ENCODE data around the gene DNPH1. TPM values are rescaled to one million over a fixed set of nuclear protein-coding genes. Genes with fewer than 3 reads are reported as not detected.

DNPH1 gene
- total and polyA plus RNA-seq, 10 of the 15 experiments (the other 5 are each of a cell fraction or from before 2014, with no cell fraction given) = 7.0 to 136 (median 67.7) TPM

DNA sequence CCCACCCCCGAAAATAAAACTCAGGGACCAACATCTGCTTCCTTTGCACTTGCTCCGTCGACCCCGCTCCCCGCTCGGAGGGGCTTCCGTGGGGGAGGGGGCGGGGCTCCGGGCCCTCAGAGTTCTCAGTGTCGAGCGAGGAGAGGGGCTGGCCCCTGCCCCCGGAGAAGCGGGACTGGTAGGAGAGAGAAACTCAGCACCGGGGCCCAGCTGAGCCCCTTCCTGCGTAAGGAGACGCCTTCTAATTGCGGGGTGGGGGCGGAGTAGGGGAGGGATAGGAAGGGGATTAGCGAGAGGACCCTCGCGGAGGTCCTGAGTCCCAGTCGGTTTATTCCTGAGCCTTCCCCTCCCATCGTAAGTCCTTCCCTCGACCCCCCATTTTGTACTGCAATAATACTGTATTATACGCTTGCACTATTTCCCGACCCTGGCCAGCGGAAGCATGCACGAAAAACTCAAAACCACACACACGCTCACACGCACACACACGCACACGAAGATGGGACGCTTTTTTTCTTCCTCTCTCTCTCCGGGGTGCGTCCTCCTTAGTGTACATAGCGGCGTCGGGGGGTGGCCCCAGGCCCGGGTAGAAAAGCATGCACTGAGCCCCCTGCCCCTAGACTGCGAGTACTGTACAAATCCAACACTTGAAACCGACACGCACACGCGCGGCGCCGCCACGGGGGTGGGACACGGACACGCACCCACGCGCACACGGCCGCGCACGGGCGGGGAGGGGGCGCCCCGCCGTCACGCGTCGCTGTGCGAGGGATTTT is 46.7 kb upstream of the DNPH1 start (continued):
- TF ChIP-seq, protein P1, sequence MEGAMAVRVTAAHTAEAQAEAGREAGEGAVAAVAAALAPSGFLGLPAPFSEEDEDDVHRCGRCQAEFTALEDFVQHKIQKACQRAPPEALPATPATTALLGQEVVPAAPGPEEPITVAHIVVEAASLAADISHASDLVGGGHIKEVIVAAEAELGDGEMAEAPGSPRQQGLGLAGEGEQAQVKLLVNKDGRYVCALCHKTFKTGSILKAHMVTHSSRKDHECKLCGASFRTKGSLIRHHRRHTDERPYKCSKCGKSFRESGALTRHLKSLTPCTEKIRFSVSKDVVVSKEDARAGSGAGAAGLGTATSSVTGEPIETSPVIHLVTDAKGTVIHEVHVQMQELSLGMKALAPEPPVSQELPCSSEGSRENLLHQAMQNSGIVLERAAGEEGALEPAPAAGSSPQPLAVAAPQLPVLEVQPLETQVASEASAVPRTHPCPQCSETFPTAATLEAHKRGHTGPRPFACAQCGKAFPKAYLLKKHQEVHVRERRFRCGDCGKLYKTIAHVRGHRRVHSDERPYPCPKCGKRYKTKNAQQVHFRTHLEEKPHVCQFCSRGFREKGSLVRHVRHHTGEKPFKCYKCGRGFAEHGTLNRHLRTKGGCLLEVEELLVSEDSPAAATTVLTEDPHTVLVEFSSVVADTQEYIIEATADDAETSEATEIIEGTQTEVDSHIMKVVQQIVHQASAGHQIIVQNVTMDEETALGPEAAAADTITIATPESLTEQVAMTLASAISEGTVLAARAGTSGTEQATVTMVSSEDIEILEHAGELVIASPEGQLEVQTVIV (IDR thresholded peaks at IDR 0.05; ENCODE audit: borderline replicate concordance, partially characterized antibody) = no peak
- TF ChIP-seq IKZF2 (IDR thresholded peaks at IDR 0.05) = peak; percentile 18 to 38; a peak in 1 of 4 replicates
- TF ChIP-seq RUNX3 (IDR thresholded peaks at IDR 0.05; ENCODE audit: low read length) = peak; percentile 80
- TF ChIP-seq, protein P2, sequence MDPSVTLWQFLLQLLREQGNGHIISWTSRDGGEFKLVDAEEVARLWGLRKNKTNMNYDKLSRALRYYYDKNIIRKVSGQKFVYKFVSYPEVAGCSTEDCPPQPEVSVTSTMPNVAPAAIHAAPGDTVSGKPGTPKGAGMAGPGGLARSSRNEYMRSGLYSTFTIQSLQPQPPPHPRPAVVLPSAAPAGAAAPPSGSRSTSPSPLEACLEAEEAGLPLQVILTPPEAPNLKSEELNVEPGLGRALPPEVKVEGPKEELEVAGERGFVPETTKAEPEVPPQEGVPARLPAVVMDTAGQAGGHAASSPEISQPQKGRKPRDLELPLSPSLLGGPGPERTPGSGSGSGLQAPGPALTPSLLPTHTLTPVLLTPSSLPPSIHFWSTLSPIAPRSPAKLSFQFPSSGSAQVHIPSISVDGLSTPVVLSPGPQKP (IDR thresholded peaks at IDR 0.05; ENCODE audit: low read depth, low read length) = no peak
- TF ChIP-seq, protein P3, sequence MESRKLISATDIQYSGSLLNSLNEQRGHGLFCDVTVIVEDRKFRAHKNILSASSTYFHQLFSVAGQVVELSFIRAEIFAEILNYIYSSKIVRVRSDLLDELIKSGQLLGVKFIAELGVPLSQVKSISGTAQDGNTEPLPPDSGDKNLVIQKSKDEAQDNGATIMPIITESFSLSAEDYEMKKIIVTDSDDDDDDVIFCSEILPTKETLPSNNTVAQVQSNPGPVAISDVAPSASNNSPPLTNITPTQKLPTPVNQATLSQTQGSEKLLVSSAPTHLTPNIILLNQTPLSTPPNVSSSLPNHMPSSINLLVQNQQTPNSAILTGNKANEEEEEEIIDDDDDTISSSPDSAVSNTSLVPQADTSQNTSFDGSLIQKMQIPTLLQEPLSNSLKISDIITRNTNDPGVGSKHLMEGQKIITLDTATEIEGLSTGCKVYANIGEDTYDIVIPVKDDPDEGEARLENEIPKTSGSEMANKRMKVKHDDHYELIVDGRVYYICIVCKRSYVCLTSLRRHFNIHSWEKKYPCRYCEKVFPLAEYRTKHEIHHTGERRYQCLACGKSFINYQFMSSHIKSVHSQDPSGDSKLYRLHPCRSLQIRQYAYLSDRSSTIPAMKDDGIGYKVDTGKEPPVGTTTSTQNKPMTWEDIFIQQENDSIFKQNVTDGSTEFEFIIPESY (IDR thresholded peaks at IDR 0.05) = no peak
- no peak for TF ChIP-seq NR2F1 (conservative IDR thresholded peaks at IDR 0.05)
- no peak for TF ChIP-seq MYC (IDR thresholded peaks at IDR 0.05; ENCODE audit: insufficient read depth, insufficient read length, insufficient replicate concordance, low read length, severe bottlenecking)
- TF ChIP-seq NBN (IDR thresholded peaks at IDR 0.05) = 0 out of 2 replicates have a peak, but pooled peaks have one; percentile 30
- peak in 1 of 2 experiments; percentile 24; a peak in 1 of 4 replicates for TF ChIP-seq EP300 (IDR thresholded peaks at IDR 0.05; ENCODE audit: borderline replicate concordance in 1 of 2, control insufficient read depth in 1 of 2, low read depth in 2 of 2, low read length in 2 of 2)
- TF ChIP-seq, protein P4, sequence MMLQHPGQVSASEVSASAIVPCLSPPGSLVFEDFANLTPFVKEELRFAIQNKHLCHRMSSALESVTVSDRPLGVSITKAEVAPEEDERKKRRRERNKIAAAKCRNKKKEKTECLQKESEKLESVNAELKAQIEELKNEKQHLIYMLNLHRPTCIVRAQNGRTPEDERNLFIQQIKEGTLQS (IDR thresholded peaks at IDR 0.05; ENCODE audit: borderline replicate concordance, extremely low read depth, low read depth, low read length) = no peak
- no peak for TF ChIP-seq POLR2AphosphoS5 (IDR thresholded peaks at IDR 0.05; ENCODE audit: low read length)
- TF ChIP-seq, protein P5, sequence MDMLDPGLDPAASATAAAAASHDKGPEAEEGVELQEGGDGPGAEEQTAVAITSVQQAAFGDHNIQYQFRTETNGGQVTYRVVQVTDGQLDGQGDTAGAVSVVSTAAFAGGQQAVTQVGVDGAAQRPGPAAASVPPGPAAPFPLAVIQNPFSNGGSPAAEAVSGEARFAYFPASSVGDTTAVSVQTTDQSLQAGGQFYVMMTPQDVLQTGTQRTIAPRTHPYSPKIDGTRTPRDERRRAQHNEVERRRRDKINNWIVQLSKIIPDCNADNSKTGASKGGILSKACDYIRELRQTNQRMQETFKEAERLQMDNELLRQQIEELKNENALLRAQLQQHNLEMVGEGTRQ (IDR thresholded peaks at IDR 0.05; ENCODE audit: borderline replicate concordance, low read depth, low read length) = no peak
- no peak for TF ChIP-seq POLR2A (IDR thresholded peaks at IDR 0.05; ENCODE audit: low read depth, low read length)
- TF ChIP-seq DPF2 (IDR thresholded peaks at IDR 0.05) = 0 out of 2 replicates have a peak, but pooled peaks have one; percentile 32
- TF ChIP-seq RFX5 (IDR thresholded peaks at IDR 0.05; ENCODE audit: low read depth, low read length) = no peak
- no peak for TF ChIP-seq RAD51 (IDR thresholded peaks at IDR 0.05)
- no peak for TF ChIP-seq PAX8 (IDR thresholded peaks at IDR 0.05)
- TF ChIP-seq LARP7 (IDR thresholded peaks at IDR 0.05) = no peak
- TF ChIP-seq, protein P6, sequence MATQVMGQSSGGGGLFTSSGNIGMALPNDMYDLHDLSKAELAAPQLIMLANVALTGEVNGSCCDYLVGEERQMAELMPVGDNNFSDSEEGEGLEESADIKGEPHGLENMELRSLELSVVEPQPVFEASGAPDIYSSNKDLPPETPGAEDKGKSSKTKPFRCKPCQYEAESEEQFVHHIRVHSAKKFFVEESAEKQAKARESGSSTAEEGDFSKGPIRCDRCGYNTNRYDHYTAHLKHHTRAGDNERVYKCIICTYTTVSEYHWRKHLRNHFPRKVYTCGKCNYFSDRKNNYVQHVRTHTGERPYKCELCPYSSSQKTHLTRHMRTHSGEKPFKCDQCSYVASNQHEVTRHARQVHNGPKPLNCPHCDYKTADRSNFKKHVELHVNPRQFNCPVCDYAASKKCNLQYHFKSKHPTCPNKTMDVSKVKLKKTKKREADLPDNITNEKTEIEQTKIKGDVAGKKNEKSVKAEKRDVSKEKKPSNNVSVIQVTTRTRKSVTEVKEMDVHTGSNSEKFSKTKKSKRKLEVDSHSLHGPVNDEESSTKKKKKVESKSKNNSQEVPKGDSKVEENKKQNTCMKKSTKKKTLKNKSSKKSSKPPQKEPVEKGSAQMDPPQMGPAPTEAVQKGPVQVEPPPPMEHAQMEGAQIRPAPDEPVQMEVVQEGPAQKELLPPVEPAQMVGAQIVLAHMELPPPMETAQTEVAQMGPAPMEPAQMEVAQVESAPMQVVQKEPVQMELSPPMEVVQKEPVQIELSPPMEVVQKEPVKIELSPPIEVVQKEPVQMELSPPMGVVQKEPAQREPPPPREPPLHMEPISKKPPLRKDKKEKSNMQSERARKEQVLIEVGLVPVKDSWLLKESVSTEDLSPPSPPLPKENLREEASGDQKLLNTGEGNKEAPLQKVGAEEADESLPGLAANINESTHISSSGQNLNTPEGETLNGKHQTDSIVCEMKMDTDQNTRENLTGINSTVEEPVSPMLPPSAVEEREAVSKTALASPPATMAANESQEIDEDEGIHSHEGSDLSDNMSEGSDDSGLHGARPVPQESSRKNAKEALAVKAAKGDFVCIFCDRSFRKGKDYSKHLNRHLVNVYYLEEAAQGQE (IDR thresholded peaks at IDR 0.05; ENCODE audit: low read depth, low read length) = no peak
- TF ChIP-seq IKZF1 (conservative IDR thresholded peaks at IDR 0.05) = peak; percentile 56
